ENCODE measurements around the gene FAM120B. TPM values are rescaled to one million over a fixed set of nuclear protein-coding genes. Genes with fewer than 3 reads are reported as not detected.
"Not testable (repeated sequence)": the region's sequence is repeated elsewhere in the genome, so short reads cannot be mapped to it uniquely, and the experiment has no call there.

Gene FAM120B
- total and polyA plus RNA-seq, 2 donors (not counting 1 experiment from before 2014, with no cell fraction given): 14.4 to 19.3 TPM

GRCh38 chr6:170264086-170264485, 42.5 kb upstream of the FAM120B start:
- Histone ChIP-seq H3K79me2 (ENCODE audit: control insufficient read depth, insufficient read depth, low read length) (no peaks in the 10 kb centered on the region), H4K20me1 (ENCODE audit: control insufficient read depth, extremely low read depth, insufficient read depth, low read length) (no peaks in the 10 kb centered on the region), H3K4me1 (ENCODE audit: control insufficient read depth, extremely low read depth, insufficient read depth, low read length) (no peaks in the 10 kb centered on the region), H3K4me2 (ENCODE audit: extremely low read depth, insufficient read depth, low read length) (no peak overlapping the region), H3K4me3 (replicated peaks in 1 of 4; ENCODE audit: control extremely low read depth in 1 of 4, insufficient read depth in 1 of 4, low read depth in 3 of 4, low read length in 4 of 4) (no peak overlapping the region), H3K9ac (ENCODE audit: insufficient read depth, low read length) (no peak overlapping the region), H3K9me3 (ENCODE audit: control insufficient read depth, insufficient read depth, low read depth, low read length) (no peaks in the 10 kb centered on the region), H3K36me3 (ENCODE audit: control insufficient read depth, insufficient read depth, low read length) (no peaks in the 10 kb centered on the region), H3K27ac (ENCODE audit: insufficient read depth, low read length) (no peak overlapping the region), H2AFZ (ENCODE audit: low read length) (no peak overlapping the region), H3K27me3 (ENCODE audit: control insufficient read depth, insufficient read depth, low read length) (no peaks in the 10 kb centered on the region)
- TF ChIP-seq CTCF (conservative IDR thresholded peaks at IDR 0.05 in 1 of 2, IDR thresholded peaks at IDR 0.05 in 1 of 2; ENCODE audit: low read depth in 1 of 2, low read length in 2 of 2): no peak
- TF ChIP-seq EZH2 (IDR thresholded peaks at IDR 0.05; ENCODE audit: low read length, missing control alignments): no peak
- DNase-seq (ENCODE audit: low read depth in 2 of 2): no peak

GRCh38 chr6:170264644-170265043, 41.9 kb upstream of the FAM120B start:
- not testable (repeated sequence) for H3K27me3 ChIP-seq (ENCODE audit: control insufficient read depth, insufficient read depth, low read length); H3K79me2 ChIP-seq (ENCODE audit: control insufficient read depth, insufficient read depth, low read length); DNase-seq (ENCODE audit: low read depth in 2 of 2); H3K4me1 ChIP-seq (ENCODE audit: control insufficient read depth, extremely low read depth, insufficient read depth, low read length); H2AFZ ChIP-seq (ENCODE audit: low read length); H4K20me1 ChIP-seq (ENCODE audit: control insufficient read depth, extremely low read depth, insufficient read depth, low read length); H3K4me3 ChIP-seq (replicated peaks in 1 of 4; ENCODE audit: control extremely low read depth in 1 of 4, insufficient read depth in 1 of 4, low read depth in 3 of 4, low read length in 4 of 4); H3K27ac ChIP-seq (ENCODE audit: insufficient read depth, low read length); H3K9ac ChIP-seq (ENCODE audit: insufficient read depth, low read length); H3K36me3 ChIP-seq (ENCODE audit: control insufficient read depth, insufficient read depth, low read length); H3K4me2 ChIP-seq (ENCODE audit: extremely low read depth, insufficient read depth, low read length); H3K9me3 ChIP-seq (ENCODE audit: control insufficient read depth, insufficient read depth, low read depth, low read length)

- no peaks in the 10 kb centered on the region for H3K9me3 ChIP-seq (ENCODE audit: control insufficient read depth, insufficient read depth, low read depth, low read length)
- H3K9ac ChIP-seq (ENCODE audit: insufficient read depth, low read length): no peak overlapping the region
- H3K36me3 ChIP-seq (ENCODE audit: control insufficient read depth, insufficient read depth, low read length): no peaks in the 10 kb centered on the region
- peak overlapping the region; percentile 67 for H2AFZ ChIP-seq (ENCODE audit: low read length)
- H3K27me3 ChIP-seq (ENCODE audit: control insufficient read depth, insufficient read depth, low read length): no peaks in the 10 kb centered on the region
- TF ChIP-seq CTCF (conservative IDR thresholded peaks at IDR 0.05 in 1 of 2, IDR thresholded peaks at IDR 0.05 in 1 of 2; ENCODE audit: low read depth in 1 of 2, low read length in 2 of 2) (no peak), EZH2 (IDR thresholded peaks at IDR 0.05; ENCODE audit: low read length, missing control alignments) (no peak)
- no peaks in the 10 kb centered on the region for H3K4me1 ChIP-seq (ENCODE audit: control insufficient read depth, extremely low read depth, insufficient read depth, low read length)
- DNase-seq (ENCODE audit: low read depth in 2 of 2): peak in 1 of 2 donors; percentile 42
- no peaks in the 10 kb centered on the region for H4K20me1 ChIP-seq (ENCODE audit: control insufficient read depth, extremely low read depth, insufficient read depth, low read length)
- peak overlapping the region in 1 of 4 experiments; percentile 30 for H3K4me3 ChIP-seq (replicated peaks in 1 of 4; ENCODE audit: control extremely low read depth in 1 of 4, insufficient read depth in 1 of 4, low read depth in 3 of 4, low read length in 4 of 4)
- H3K79me2 ChIP-seq (ENCODE audit: control insufficient read depth, insufficient read depth, low read length): no peaks in the 10 kb centered on the region
- no peak overlapping the region for H3K27ac ChIP-seq (ENCODE audit: insufficient read depth, low read length)
- H3K4me2 ChIP-seq (ENCODE audit: extremely low read depth, insufficient read depth, low read length): peak overlapping the region; percentile 59
Observed at GRCh38 chr6:170265655-170266054, 40.9 kb upstream of the FAM120B start.
